ENCODE measurements around the gene HHIP.

HHIP gene

GRCh38 chr4:144659447-144659846 is 13.5 kb downstream of the HHIP start:
- no peak overlapping the region for H3K4me3 ChIP-seq (ENCODE audit: low read depth, low read length)
- no peak overlapping the region for H3K9ac ChIP-seq (ENCODE audit: low read depth, low read length)
- H3K4me1 ChIP-seq (ENCODE audit: control insufficient read depth, insufficient read depth, low read length): no peaks in the 10 kb centered on the region
- no peaks in the 10 kb centered on the region for H3K9me3 ChIP-seq (ENCODE audit: control insufficient read depth, insufficient read depth, low read length)
- H3K36me3 ChIP-seq (ENCODE audit: control insufficient read depth, insufficient read depth, low read length): no peaks in the 10 kb centered on the region
- no peaks in the 10 kb centered on the region for H3K27me3 ChIP-seq (ENCODE audit: control insufficient read depth, insufficient read depth, low read length)

- Histone ChIP-seq H3K4me1 (ENCODE audit: control insufficient read depth, insufficient read depth, low read length) (no peaks in the 10 kb centered on the region), H3K9ac (ENCODE audit: low read depth, low read length) (no peak overlapping the region), H3K36me3 (ENCODE audit: control insufficient read depth, insufficient read depth, low read length) (no peaks in the 10 kb centered on the region)
Observed at GRCh38 chr4:144663834-144664475, 18.0 kb downstream of the HHIP start.

DNA sequence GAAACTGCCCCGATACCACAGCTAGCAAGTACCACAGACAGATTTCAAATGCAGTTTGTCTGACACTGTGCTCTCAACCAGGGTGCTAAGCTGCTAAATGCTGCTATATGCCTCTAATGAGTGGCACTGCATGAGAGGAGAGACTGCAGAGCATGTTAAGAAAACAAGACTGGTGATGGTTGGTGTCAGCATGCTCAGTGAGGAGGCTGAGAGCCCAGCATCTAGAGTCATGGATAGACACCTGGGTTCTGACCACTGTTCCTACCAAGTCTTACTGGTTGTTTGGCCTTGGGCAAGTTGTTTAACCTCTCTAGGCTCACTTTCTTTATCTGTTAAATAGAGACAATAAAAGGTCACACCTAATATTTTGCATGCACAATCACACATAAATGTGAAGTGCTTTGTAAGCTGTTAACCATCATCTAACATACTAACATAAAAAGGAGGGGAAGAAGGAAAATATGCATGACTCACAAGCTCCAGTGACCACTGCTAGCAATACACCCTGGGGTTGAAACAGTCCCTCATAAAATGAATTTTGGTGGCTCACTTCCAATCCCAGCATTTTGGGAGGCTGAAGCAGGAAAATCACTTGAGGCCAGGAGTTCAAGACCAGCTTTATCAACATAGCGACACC is 20.7 kb downstream of the HHIP start:
- no peak overlapping the region for H3K9ac ChIP-seq (ENCODE audit: low read depth, low read length)

More at GRCh38 chr4:144663834-144664475, 18.0 kb downstream of the HHIP start:
- no peaks in the 10 kb centered on the region for H3K9me3 ChIP-seq (ENCODE audit: control insufficient read depth, insufficient read depth, low read length)
- H3K4me3 ChIP-seq (ENCODE audit: low read depth, low read length): no peak overlapping the region
- no peaks in the 10 kb centered on the region for H3K27me3 ChIP-seq (ENCODE audit: control insufficient read depth, insufficient read depth, low read length)

GRCh38 chr4:144667500-144667899 is 21.5 kb downstream of the HHIP start:
- Histone ChIP-seq H3K27me3 (ENCODE audit: control insufficient read depth, insufficient read depth, low read length) (no peaks in the 10 kb centered on the region), H3K4me1 (ENCODE audit: control insufficient read depth, insufficient read depth, low read length) (no peaks in the 10 kb centered on the region), H3K4me3 (ENCODE audit: low read depth, low read length) (no peak overlapping the region), H3K9me3 (ENCODE audit: control insufficient read depth, insufficient read depth, low read length) (no peaks in the 10 kb centered on the region), H3K36me3 (ENCODE audit: control insufficient read depth, insufficient read depth, low read length) (no peaks in the 10 kb centered on the region), H3K9ac (ENCODE audit: low read depth, low read length) (no peak overlapping the region)

More for the DNA sequence above, 20.7 kb downstream of the HHIP start:
- Histone ChIP-seq H3K27me3 (ENCODE audit: control insufficient read depth, insufficient read depth, low read length) (no peaks in the 10 kb centered on the region), H3K4me3 (ENCODE audit: low read depth, low read length) (no peak overlapping the region), H3K36me3 (ENCODE audit: control insufficient read depth, insufficient read depth, low read length) (no peaks in the 10 kb centered on the region), H3K9me3 (ENCODE audit: control insufficient read depth, insufficient read depth, low read length) (no peaks in the 10 kb centered on the region), H3K4me1 (ENCODE audit: control insufficient read depth, insufficient read depth, low read length) (no peaks in the 10 kb centered on the region)

DNA sequence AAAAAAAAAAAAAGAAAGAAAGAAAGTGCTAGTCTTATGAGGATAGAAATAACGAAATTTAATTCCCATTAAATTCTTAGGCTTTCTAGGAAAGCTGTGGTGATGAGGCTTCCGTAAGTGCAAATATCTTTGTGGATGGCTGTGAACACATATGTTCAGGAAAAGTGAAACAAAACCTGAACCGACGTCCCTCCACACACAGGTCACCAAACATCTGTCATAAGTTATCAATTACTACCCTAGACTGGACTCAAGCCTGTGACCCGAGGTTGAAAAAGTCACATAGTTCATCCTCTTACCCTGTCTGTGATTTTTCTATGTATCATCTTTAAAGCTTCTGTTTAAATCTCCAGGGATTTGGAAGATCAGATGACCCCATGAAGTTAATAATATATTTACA is 24.8 kb downstream of the HHIP start:
- no peak overlapping the region for H3K4me3 ChIP-seq (ENCODE audit: low read depth, low read length)
- peaks cover 5% of the 10 kb centered on the region for H3K4me1 ChIP-seq (ENCODE audit: control insufficient read depth, insufficient read depth, low read length)
- no peaks in the 10 kb centered on the region for H3K36me3 ChIP-seq (ENCODE audit: control insufficient read depth, insufficient read depth, low read length)
- no peaks in the 10 kb centered on the region for H3K9me3 ChIP-seq (ENCODE audit: control insufficient read depth, insufficient read depth, low read length)
- no peak overlapping the region for H3K9ac ChIP-seq (ENCODE audit: low read depth, low read length)
- no peaks in the 10 kb centered on the region for H3K27me3 ChIP-seq (ENCODE audit: control insufficient read depth, insufficient read depth, low read length)

DNA sequence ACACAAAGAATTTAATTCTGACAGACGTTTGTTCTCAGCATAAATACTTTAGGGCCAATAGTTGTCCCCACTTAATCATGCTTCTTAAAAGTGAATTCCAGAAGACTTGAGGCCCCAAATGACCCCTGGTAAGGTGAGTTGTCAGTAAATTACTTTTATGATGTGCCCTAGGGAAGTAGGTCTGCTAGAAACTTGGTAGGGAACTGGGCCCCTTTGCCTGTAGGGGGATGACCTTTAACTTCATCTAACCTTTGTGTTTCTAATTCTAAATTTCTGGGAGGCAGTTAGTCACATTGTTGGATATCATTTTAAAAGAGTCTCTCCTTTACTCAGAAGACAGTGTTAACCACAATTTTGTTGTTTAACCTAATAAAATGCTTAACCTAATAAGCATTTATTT is 28.8 kb downstream of the HHIP start:
- peaks cover 5% of the 10 kb centered on the region for H3K4me1 ChIP-seq (ENCODE audit: control insufficient read depth, insufficient read depth, low read length)
- H3K9me3 ChIP-seq (ENCODE audit: control insufficient read depth, insufficient read depth, low read length): no peaks in the 10 kb centered on the region
- H3K27me3 ChIP-seq (ENCODE audit: control insufficient read depth, insufficient read depth, low read length): no peaks in the 10 kb centered on the region
- H3K4me3 ChIP-seq (ENCODE audit: low read depth, low read length): no peak overlapping the region
- no peaks in the 10 kb centered on the region for H3K36me3 ChIP-seq (ENCODE audit: control insufficient read depth, insufficient read depth, low read length)
- no peak overlapping the region for H3K9ac ChIP-seq (ENCODE audit: low read depth, low read length)

DNA sequence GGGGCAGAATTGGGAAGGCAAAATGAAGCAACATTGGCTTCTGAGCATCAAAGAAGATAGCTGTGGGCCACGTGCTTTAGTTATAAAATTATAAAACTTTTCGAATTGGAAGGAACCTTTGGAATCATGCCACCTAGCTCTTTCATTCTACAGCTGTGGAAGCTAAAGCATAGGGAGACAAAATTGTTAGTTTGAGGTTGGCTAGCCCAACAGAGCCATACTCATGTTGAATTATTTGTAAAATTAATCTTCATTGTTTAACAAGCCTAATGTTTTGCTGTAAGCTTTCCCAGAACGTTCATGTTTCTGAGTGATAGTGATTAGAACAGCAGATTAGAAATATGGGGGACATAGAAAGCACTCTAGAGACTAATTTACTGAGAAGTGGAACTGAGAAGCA is 35.9 kb downstream of the HHIP start:
- Histone ChIP-seq H3K36me3 (ENCODE audit: control insufficient read depth, insufficient read depth, low read length) (no peaks in the 10 kb centered on the region), H3K4me3 (ENCODE audit: low read depth, low read length) (no peak overlapping the region), H3K4me1 (ENCODE audit: control insufficient read depth, insufficient read depth, low read length) (peaks cover 3% of the 10 kb centered on the region), H3K9me3 (ENCODE audit: control insufficient read depth, insufficient read depth, low read length) (no peaks in the 10 kb centered on the region), H3K9ac (ENCODE audit: low read depth, low read length) (no peak overlapping the region), H3K27me3 (ENCODE audit: control insufficient read depth, insufficient read depth, low read length) (no peaks in the 10 kb centered on the region)

GRCh38 chr4:144683516-144683915 is 37.6 kb downstream of the HHIP start:
- peaks cover 3% of the 10 kb centered on the region for H3K4me1 ChIP-seq (ENCODE audit: control insufficient read depth, insufficient read depth, low read length)
- H3K4me3 ChIP-seq (ENCODE audit: low read depth, low read length): no peak overlapping the region
- no peak overlapping the region for H3K9ac ChIP-seq (ENCODE audit: low read depth, low read length)
- H3K9me3 ChIP-seq (ENCODE audit: control insufficient read depth, insufficient read depth, low read length): no peaks in the 10 kb centered on the region
- no peaks in the 10 kb centered on the region for H3K27me3 ChIP-seq (ENCODE audit: control insufficient read depth, insufficient read depth, low read length)
- no peaks in the 10 kb centered on the region for H3K36me3 ChIP-seq (ENCODE audit: control insufficient read depth, insufficient read depth, low read length)

GRCh38 chr4:144685911-144686310 is 40.0 kb downstream of the HHIP start:
- no peaks in the 10 kb centered on the region for H3K36me3 ChIP-seq (ENCODE audit: control insufficient read depth, insufficient read depth, low read length)
- no peaks in the 10 kb centered on the region for H3K27me3 ChIP-seq (ENCODE audit: control insufficient read depth, insufficient read depth, low read length)
- H3K9me3 ChIP-seq (ENCODE audit: control insufficient read depth, insufficient read depth, low read length): no peaks in the 10 kb centered on the region
- no peak overlapping the region for H3K9ac ChIP-seq (ENCODE audit: low read depth, low read length)
- no peak overlapping the region for H3K4me3 ChIP-seq (ENCODE audit: low read depth, low read length)
- peaks cover 3% of the 10 kb centered on the region for H3K4me1 ChIP-seq (ENCODE audit: control insufficient read depth, insufficient read depth, low read length)

- no peaks in the 10 kb centered on the region for H3K9me3 ChIP-seq (ENCODE audit: control insufficient read depth, insufficient read depth, low read length)
- no peaks in the 10 kb centered on the region for H3K27me3 ChIP-seq (ENCODE audit: control insufficient read depth, insufficient read depth, low read length)
- no peak overlapping the region for H3K9ac ChIP-seq (ENCODE audit: low read depth, low read length)
- no peaks in the 10 kb centered on the region for H3K36me3 ChIP-seq (ENCODE audit: control insufficient read depth, insufficient read depth, low read length)
- peaks cover 3% of the 10 kb centered on the region for H3K4me1 ChIP-seq (ENCODE audit: control insufficient read depth, insufficient read depth, low read length)
- H3K4me3 ChIP-seq (ENCODE audit: low read depth, low read length): no peak overlapping the region
Observed at GRCh38 chr4:144686921-144687320, 41.0 kb downstream of the HHIP start.

GRCh38 chr4:144687466-144687865 is 41.5 kb downstream of the HHIP start:
- Histone ChIP-seq H3K4me3 (ENCODE audit: low read depth, low read length) (no peak overlapping the region), H3K4me1 (ENCODE audit: control insufficient read depth, insufficient read depth, low read length) (no peaks in the 10 kb centered on the region), H3K9me3 (ENCODE audit: control insufficient read depth, insufficient read depth, low read length) (no peaks in the 10 kb centered on the region), H3K27me3 (ENCODE audit: control insufficient read depth, insufficient read depth, low read length) (no peaks in the 10 kb centered on the region), H3K36me3 (ENCODE audit: control insufficient read depth, insufficient read depth, low read length) (no peaks in the 10 kb centered on the region), H3K9ac (ENCODE audit: low read depth, low read length) (no peak overlapping the region)

- no peaks in the 10 kb centered on the region for H3K9me3 ChIP-seq (ENCODE audit: control insufficient read depth, insufficient read depth, low read length)
- no peaks in the 10 kb centered on the region for H3K36me3 ChIP-seq (ENCODE audit: control insufficient read depth, insufficient read depth, low read length)
- H3K9ac ChIP-seq (ENCODE audit: low read depth, low read length): no peak overlapping the region
Observed at GRCh38 chr4:144688035-144688569, 42.1 kb downstream of the HHIP start.

More at GRCh38 chr4:144688035-144688569, 42.1 kb downstream of the HHIP start:
- Histone ChIP-seq H3K4me1 (ENCODE audit: control insufficient read depth, insufficient read depth, low read length) (no peaks in the 10 kb centered on the region), H3K4me3 (ENCODE audit: low read depth, low read length) (no peak overlapping the region), H3K27me3 (ENCODE audit: control insufficient read depth, insufficient read depth, low read length) (no peaks in the 10 kb centered on the region)
